Activated CD4-positive, alpha-beta T cell treated with anti-CD3 and anti-CD28 coated beads, Interleukin-2, amount 50 U/mL, for 1 hour (primary cell): ENCODE data around the gene NMUR1.

Experiments used
- DNase-seq: peaks from one replicate; pipeline ENCODE4 v3.0.0-alpha.2; 2020

Gene NMUR1

GRCh38 chr2:231483398-231484329, 46.6 kb downstream of the NMUR1 start:
- DNase-seq = peak; percentile 26

DNA sequence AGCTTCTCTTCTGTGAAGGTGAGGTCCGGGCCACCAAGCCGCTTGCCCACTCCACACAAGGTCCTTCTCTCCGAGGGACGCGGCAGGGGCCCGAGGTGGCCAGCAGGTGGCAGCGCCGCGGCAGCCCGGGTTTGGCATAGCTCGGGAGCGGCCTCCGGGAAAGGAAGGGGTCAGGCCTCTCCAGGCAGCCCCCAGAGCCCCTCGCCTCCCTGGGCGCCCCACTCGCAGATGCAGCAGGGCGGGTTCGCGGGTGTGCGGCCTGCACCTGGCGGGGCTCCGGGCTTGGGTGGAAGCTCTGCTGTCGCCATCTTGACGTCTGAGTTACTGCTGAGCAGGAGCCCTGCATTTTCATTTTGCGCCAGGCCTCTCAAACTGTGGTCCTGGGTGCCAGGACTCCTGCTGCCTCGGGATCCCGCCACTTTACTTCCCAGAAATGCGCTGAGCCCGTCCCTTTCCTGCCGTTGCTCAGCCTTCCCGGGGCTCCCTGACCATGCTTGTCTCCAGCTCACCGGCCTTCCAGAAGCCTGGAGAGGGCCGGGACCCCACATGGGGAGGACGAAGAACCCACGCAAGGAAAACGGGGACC, 47.3 kb downstream of the NMUR1 start:
- peak; percentile 68 for DNase-seq

GRCh38 chr2:231480781-231481180, 49.5 kb downstream of the NMUR1 start:
- no peak for DNase-seq

GRCh38 chr2:231479455-231479854, 50.8 kb downstream of the NMUR1 start:
- no peak for DNase-seq

GRCh38 chr2:231476920-231477319, 53.3 kb downstream of the NMUR1 start:
- no peak for DNase-seq

- DNase-seq = no peak
Observed at GRCh38 chr2:231475965-231476364, 54.3 kb downstream of the NMUR1 start.
